GM19351 (cell line): ENCODE measurements around the gene NOG.

Source experiments
- ATAC-seq: cut with Tn5 transposase; IDR thresholded peaks from one replicate; pipeline ENCODE4 v1.9.1; 2021; ENCODE audit warnings: mild to moderate bottlenecking, moderate library complexity; ENCODE audit not compliant: unreplicated experiment

The NOG gene

DNA sequence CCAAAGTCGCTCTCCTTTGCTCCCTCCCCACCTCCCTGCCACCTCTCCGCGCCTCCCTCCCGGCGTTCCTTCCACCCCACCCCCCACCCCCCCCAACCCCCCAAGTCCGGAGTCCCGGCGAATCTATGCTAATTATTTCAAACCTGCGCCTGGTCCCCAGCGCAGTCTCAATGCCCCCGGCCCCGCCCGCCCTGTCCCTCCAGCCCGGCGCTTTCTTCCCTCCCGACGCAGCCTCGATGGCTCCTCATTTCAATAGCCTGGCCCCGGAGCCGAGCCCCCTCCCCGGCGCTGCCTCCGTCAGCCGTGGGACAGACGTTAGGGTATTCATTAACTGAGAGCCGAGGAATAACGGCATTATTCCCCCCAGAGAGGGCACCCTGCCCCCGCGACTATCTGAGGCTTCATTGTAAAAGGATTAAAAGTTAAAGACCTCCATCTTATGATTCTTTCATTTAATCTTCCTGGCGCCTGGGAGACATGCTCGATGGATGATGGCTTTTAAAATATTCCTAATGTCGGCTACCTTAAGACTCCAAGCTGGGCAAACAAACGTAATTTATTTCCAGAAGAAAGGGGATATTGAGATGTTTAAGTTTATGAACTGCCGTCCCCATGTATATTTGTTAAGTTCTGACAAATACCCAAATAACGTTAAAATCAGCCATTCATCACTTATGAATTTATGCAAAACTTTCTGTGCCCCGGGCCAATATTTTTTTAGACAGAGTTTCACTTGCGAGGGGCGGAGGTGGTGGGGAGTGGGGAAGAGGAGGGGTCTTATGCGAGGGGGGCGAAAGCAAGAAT, 3.4 kb downstream of the NOG start:
- no peak for ATAC-seq

DNA sequence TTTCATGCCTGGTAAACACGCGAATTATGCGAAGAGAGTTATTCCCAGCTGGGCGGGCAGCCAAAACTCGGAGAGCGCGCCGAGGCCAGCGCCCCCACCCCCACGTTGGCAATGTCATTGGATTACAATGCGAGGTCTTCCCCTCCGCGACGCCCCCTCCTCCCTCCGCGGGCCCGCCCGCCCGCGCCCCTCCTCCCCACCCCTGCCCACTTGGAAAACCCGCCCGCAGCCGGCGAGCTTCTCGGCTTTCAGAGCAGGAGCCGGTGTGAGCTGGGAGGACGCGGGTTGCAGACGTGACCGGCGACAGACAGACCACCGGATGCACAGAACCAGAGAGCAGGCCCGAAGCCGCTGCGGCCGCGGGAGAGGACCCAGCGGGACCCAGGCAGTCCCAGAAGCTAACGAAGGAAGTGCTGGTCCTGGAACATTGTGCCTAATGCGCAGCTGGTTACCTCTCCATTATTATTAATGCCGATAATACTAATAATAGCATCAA, 4.0 kb downstream of the NOG start:
- no peak for ATAC-seq

DNA sequence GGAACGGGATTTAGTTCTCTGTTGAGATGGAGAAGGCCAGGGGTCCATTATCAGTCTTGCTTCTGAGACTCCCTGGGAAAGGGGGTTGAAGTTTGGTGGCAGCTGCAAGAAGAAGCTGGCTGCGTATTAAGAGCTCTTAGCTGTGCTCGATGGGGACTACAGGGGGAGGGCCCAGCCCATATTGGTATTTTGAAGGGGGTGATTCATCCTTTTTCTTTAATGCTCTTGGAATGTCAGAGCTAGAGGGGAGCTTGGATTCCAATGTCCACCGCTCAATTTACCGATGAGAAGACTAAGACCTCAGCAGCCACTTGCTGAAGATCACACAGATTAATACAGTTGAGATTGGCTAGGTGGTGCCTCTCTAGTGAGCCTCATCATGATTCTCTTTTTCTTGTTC, 5.0 kb downstream of the NOG start:
- no peak for ATAC-seq

DNA sequence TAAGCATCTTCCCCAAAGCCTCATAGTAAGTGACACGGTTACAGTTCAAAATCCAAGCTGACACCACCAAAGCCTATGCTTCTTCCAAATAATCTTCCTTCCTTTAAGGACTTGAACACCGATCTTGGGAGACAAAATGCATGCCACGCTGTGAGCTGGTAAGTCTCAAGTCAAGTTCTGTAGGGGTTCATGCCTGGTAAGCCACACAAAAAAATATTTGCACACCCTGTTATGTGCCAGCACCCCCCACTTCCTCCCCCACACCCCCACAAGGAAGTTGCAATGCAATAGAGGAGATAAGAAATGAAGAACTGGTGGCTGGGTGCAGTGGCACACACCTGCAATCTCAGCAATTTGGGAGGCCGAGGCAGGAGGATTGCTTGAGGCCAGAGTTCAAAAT, 5.6 kb downstream of the NOG start:
- ATAC-seq: no peak

DNA sequence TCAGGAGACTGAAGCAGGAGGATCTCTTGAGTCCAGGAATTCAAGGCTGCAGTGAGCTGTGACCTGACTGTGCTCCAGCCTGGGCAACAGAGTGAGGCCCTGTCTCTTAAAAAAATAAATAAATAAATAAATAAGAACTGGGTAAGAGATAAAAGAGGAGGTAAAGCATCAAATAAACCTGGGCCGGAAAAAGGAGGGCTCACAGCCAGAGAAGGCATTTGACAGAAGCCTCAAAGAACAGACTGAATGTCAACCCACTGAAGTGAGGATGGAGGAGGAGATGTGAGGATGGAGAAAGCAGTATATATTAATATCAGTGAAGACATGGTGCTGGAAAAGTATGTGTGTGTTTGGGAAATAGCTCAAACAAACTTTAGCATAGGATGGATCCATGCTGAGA, 6.1 kb downstream of the NOG start:
- no peak for ATAC-seq

DNA sequence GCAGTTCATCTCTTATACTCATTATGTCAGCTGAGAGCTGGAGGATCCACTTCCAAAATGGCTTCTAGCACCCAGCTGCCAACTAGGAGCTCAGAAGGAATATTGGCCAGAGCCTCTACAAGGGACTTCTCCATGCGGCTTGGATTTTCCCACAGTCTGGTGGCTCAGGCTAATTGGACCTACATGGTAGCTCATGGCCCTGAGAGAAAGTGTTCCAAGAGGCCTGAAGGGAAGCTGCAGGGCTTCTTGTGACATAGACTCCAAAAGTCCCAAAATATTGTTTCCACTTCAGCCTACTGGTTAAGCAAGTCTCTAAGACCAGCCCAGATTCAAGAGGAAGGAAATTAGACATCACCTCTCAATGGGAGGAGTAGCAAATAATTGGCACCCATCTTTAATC, 6.8 kb downstream of the NOG start:
- no peak for ATAC-seq

DNA sequence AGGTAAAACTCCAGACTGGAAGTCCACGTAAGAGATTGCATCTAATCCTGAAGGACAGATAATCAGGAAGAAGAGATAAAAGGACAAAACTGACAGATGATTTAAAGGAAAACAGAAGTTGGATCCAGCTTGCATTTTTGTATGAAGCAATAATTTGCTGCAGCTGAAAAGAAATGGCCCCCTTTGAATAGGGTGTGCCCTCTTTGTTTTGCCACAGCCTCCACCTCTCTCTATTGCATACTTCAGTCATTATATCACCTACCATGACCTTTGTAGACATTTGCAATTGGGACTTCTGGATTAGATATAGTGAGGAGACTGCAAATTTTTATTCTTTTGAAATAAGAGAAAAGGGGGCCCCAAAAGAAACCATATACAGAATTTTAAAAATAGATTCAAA, 8.1 kb downstream of the NOG start:
- no peak for ATAC-seq

DNA sequence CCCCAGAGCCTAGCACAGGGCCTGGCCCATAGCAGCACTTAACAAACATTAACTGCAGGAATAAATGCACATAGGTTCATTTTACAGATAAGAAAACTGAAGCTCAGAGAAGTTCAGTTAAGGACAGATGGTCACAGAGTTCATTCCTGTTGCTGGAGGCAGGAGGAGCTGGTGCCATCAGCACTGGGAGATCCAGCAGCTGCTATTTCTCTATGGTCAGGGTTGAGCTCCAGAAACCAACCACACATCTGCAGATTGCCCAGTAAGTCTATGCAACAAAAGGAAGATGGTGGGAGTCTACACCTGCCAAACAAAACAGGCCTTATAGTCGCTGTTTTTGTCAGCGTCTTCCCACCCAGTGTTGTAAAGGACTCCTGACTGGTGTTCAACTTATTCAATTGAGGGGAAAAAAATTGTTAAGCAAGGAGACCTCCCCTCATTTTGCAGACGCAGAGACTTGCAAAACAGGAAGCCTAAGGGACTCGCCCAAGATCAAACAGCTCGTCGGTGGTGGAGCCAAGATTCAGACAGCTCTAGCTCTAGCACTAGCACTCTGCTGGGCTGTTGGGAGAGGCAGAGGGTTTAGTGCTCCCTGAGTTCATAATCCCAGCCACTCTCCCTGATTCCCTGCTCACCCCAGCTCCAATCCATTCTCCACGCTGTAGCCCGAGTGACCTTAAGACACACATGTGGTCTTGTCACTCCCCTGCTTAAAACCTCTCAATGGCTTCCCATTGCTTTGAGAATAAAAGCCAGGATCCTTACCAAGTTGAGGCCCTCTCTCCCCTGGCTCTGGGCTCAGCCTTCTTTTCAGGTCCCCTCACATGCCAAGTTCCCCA, 9.0 kb downstream of the NOG start:
- no peak for ATAC-seq

DNA sequence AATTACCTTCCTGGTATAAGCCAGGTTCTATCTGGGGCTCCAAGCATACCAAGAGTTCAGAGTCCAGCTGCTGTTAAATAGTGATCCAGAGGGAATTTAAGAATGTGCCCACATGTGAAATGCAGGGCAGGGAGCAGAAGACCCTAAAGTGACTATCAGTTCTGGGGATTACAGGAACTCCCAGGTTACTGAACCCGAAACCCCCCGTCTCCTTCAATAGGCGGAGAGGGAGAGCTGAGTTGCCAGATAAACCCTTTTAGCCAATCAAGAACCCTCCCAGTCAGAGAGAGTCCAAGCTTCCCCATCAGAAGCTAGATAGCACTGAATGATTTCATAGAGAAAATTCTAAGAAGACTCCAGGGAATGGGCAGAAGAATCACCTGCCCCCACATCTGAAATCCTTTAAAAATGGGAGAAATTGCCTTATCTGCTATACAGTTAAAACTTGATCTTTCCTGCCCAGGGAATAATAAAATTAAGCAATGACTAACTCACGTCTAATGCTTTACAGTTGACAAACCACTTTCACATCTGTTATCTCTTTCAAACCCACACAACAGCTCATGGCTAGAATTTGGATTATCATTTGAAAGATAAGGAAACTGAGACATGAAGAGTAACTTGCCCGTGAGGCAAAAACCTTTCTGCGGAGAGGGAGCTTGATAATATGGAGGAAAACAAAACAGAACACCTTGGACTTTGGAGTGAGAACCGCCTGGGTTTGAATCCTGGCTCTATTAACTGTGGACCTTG, 10.2 kb downstream of the NOG start:
- no peak for ATAC-seq

DNA sequence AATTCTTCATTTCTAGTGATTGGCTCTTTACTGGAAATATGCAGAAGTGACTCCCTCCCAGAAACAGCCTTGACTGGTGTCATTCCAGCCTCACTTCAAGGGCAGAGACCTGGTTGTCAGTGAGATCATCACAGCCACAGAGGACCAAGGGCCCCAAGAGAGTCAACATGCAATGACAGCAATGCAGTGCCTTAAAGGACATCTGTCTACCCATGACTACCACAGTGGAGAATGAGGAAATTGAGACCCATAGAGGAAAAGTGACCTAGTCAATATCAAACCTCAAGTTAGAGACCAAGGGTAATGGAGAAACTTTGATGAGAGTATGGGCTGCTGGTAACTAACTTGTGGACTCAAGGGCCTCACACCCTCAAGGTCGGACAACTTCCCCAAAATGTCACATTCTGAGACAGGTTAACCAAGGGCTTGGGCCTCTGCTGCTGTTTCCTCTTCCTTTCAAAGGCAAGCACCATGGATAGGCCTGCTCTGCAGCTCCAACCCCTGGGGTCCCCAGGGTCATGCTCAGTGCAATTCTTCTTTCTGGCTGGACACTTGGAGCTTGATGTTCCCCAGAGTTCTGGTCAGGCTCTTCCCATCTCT, 11.3 kb downstream of the NOG start:
- ATAC-seq: no peak

DNA sequence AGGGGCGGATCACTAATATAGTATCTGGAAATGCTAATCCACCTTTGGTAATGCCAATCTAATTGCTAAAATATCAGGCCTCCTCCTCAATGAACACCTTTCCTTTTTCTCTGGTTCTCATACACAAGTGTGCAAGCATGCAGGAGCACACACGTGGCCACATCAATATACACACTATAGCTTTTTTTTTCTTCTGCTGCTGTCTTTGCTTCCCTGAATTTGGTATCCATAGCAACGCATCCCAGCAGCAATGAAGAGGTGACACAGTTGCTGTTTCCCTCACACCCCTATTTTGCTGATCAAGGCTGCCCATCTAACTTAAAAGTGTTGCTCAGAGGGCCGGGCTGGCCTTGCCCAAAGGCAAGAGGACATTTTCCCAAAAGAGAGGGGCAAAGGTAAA, 15.4 kb downstream of the NOG start:
- no peak for ATAC-seq

DNA sequence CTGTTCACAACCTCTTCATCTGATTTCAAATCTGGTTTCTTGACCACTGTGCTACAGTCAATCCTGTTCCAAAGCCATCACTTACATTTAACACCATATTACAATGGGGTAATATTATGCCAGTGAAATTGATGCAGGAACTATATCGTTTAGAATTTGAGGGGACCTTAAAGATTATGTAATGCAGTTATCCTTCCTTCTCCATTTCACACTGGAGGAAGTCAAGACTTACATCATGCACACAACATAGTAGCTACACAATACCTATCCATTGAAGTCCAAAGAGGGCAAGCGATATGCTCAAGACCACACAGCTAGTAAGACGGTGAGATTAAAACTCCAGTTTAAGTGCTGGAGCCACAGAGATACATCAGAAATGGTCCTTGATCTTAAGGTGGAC, 16.8 kb downstream of the NOG start:
- ATAC-seq: no peak

DNA sequence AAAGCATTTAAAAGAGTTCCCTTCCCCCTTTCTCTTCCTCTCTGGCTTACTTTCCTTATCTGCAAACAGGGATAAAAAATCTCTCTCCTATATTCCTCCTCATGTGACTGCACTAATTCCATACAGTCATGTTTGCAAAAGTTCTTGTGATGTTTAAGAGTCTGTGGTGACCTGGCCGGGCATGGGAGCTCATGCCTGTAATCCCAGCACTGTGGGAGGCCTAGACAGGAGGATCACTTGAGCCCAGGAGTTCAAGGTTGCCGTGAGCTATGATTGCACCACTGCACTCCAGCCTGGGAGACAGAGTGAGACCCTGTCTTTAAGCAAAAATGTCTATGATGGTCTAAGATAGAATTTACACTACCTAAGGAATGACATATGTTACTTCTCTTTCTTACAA, 19.6 kb downstream of the NOG start:
- no peak for ATAC-seq

DNA sequence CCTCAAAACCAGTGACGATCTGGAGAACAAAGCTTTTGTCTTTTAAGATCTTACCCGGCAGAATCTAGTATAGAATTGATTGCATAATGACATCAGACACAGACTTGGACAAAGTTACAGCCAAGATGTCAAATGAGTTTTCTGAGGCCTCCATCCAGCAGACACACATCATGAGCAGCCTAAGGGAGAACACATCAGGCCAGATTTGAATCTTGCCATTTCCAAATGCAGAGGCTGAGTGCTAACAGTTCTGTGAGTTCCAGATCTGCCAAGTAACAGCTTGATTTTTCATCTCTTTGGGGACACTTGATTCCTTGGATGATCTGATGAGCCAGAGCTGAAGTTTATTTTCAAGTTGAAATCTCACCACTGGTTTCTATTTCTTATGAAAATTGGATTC, 21.0 kb downstream of the NOG start:
- no peak for ATAC-seq

DNA sequence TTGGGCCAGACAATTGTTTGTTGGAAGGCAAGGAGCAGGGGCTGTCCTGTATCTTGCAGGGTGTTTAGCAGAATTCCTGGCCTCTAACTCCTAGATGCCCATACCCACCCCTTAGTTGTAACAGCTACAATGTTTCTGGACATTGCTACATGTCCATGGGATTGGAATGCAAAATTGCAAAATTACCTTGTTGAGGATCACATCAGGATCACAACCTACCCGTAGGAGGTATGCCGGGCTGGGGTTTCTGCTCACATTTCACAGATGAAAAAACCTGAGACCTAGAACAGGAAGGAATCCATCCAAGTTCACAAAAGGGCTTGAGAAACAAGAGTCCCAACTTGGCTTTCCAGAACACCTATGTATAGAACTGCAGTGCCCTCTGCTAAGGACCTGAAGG, 22.7 kb downstream of the NOG start:
- ATAC-seq: no peak

DNA sequence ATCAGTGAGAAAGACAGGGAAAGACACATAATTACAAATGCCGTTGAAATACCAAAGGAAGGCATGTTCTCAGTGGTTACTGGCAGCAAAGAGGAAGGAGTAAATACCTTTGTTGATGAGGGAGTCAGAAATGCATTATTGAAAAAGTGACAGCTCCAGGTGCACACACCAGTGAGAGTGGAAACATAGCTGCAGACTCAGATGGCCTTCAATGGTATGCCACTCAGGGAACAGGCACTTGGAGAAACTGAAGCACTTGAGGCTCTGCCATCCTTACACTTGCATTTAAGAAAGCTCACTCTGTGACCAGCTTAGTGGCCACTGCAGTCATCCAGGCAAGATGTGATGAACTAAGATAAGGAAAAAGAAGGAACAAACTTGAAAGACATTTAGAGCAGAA, 29.9 kb downstream of the NOG start:
- ATAC-seq: no peak

DNA sequence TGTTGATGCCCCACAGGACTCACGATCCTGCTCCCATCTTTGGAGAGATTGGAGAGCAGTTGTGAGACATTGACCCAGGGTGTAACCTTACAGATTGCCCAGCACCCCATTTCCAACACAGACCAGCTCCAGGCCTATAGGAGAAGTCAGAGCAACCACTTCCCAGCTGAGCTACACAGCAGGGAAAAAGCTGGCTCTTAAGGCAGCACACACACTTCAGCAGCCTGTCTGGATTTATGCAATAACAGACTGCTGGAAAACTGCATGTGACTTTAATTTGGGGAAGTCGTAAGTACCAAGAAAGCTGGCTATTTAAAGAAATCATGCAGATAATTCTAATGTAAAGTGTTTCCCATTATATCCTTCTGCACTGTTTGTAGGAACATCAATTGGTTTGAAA, 30.8 kb downstream of the NOG start:
- no peak for ATAC-seq

DNA sequence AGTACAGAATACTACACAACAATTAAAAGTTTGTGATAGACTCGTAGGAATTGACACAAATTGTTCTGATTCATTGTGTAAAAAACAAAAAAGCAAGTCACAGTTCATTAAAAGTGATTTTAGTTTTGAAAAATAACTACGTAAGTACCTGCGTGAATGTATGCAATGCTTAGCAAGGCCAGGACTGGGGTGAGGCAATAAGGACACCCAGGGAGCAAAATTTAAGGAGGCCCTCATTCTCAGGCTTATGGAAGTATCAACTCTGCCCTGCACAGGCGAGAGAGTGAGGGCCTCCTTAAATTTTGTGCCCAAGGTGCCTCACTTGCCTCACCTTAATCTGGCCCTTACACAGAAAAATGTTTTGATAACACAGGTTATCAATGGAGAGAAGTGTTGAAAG, 31.4 kb downstream of the NOG start:
- no peak for ATAC-seq

DNA sequence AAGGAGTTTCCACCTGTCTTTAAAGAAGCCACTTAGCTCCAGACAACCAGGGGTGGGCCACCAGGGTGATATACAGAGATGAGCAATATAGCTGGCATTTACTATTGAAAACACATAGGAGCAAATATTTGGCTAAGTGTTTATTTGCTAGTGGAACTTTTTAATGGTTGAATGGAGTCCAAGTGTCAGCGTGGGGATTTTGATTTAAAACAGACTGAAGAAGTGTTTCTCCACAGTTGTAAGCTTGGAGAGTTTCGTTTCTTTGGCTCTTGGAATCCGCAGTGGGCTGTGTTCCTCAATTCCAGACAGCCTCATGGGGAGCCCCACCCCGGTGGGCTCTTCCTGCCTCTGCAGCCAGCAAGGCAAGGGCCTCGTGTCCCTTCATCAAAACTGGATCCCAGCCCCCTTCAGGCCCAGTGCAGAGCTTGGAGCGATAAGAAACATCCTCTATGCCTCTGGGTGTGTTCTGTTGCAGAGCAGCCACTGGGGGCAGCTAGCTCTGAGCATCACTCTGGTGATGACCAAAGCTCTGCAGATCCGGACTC, 36.1 kb downstream of the NOG start:
- ATAC-seq: peak; percentile 60

DNA sequence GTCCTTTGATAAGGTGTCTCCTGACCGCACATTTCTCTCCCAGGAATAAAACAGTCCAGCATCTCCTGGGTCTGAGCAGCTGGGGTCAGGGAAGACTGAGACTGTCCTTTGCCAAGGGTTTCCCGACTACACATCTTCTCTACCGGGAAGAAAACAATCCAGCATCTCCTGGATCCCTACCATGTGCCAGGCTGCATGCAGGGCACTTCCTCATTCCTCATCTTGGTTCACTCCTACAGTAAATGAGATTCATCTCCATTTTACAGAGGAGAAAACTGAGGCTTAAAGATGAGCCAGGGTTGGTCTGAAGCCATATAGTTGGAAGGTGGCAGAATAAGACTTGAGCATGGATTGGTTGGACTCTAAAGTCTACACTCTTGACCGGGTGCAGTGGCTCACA, 36.7 kb downstream of the NOG start:
- no peak for ATAC-seq

DNA sequence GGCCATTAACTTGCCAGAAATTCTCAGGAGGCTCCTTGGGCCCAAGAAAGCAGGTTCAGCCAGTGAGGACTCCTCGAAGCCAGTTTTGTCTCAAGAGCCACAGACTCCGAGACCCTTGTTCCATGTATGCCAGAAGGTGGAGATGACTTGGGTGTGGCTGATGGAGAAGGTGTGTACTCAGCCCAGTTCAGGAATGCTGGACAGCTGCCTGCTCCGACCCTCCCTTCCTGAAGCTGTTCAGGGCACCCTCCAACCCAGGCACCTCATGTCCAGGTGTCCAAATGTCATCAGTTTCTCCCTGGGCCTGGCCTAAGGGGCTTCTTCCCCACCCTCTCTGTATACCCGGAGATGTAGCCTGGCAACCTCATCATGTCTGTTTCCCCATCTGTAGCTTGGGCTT, 40.2 kb downstream of the NOG start:
- no peak for ATAC-seq
